Measurements from ENCODE around the gene TNFRSF4.
"Not testable (repeated sequence)": the region's sequence is repeated elsewhere in the genome, so short reads cannot be mapped to it uniquely, and the experiment has no call there.

The TNFRSF4 gene

DNA sequence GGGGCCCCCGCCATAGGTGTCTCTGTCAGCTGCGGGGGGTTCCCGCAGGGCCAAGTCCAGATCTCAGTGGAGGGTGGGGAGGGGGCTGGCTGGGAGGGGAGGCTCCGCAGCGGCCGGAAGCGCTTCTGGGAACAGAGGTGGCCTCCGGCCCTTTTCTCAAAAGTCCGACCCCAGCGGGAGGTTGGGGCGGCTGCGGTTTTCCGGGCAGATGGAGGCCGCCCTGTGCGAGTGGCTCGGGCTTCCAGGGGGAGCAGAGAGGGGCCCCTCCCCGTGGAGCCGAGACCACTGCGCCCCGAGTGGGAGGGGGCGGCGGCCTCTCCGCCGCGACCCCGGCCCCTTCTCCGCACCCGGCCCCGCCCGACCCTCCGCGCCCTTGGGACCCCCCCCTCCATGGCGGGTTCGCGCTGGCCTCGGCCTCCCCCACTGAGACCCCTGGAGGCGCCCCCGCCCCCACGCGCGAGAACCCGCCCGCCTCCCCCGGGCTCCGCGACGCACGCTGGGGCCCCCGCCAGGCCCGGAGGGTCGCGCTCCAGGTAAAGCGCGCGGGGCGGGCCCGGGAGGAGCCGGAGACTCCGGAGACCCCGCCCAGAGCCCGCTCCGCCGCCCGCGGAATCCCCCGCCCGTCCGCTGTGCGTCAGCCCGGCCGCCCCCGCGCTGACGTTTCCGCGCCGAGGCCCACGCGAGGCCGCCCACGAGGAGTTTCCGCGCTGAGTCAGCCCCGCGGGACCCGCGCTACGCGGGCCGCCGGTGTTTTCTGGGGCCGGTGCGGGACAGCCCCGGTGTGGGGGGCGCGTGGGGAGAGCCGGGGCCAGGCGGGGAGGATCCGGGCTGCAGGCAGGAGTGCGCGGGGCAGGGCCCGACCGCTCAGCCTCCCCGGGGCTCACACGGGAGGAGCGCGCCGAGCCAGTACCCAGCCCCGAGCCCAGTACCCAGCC lies 12.8 kb downstream of the TNFRSF4 start:
- peak; percentile 90 to 94 for DNase-seq

DNA sequence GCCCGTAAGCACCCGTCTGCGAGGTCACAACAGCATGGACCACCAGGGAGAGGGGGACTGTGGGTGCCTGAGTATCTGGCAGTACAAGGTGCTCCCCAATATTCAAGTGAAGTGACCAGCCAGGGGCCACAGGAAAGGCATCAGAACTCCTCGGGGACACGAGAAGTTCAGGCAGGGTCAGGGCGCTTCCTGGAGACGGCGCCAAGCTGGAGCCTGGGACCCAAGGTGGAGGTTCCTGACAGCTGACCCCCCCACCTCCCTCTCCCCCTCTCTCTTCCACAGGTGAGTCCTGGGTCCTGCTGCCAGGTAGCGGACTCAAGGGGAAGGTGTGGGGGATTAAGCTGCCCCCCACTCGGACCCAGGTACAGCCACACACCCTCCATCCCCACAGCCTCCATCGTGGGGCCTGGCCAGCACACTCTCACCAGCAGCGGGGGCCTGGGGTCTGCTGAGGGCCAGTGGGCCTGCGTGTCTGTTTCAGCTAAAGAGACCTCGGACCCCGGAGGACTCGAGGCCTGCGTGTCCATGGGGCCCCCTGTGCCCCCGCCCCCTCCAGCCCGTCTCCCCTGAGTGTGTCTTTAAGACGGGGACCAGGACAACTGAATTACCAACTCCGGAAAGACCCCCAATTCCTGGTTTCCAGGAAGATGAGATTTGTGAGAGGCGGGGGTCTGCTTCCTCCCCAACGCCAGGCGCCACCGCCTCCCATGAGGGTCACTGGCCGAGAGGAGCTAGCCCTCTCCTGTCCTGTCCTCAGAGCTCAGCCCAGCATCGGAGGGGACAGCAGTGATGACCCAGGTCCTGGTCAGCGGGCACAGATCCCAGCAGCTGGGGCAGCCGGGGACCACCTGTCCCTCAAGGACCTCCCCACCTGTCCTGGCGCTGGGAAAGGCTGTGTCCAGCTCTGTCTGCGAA lies 13.7 kb downstream of the TNFRSF4 start:
- no peak for DNase-seq

DNA sequence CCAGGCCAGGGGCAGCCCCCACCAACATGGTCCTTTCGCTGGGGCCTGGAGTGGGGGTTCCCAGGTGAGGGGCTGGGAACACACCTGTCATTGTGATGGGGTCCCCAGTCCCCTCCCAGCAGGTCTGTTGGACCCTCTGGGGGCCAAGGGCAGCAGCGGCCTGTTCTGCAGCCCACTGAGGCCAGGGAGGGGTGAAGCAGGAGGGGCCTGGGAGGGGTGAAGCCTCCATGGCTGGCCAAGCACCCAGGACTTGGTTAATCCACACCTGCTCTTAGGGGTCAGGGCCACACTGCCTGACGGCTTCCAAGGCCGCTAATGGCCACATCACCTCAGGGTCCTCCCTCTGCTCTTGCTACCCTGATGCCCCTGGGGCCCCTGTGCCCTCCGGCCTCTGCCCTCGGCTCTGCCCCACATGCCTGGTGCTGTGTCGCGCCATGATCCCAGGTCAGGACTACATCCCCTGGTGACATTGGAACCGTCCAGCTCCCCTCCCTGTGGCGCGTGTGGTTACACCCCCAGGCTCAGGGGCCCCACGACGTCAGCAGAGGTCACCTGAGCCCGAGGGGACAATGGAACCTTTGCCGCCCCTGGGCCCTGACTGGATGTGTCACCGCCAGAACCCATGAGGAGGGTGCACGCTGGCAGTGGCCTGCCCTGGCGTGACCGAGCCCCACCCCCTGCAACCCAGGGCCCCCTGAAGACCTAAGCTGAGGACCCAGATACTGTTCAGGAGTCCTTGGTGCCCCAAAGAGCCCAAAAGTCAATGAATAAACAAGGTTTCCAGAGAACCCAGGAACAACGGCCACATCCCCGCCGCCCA lies 14.6 kb downstream of the TNFRSF4 start:
- no peak for DNase-seq

DNA sequence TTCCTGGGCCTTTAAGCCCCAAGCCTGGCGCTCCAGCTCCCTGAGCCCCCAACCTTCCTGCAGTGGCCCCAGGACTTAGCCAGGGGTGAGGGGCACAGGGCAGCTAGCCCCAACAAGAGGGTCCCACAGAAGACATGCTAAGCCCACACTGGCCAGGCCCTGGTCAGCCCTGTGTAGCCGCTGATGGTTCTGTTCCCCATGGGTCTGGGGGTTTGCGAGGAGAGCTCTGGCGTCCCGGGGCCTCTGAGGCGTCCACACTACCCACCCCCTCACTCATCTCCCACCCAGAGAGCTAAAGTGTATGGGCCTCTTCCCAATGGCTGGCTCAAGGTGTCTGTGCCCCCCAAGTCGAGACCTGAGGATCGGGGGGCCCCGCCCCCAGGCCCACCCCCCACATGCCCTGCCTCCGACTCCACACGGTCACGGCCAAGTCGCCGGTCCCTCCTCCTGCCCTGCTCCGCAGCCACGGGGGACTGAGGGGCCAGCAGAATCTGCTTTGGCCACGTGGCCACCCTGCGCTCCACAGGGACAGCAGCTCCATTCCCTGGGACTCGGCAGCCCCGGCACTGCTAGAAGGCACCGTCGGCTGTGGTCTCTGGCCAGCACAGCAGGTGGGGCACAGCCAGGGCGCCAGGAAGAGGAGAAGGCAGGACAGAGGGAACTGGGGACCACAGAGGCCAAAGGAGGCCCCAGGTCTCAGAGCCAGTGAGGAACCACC lies 15.4 kb downstream of the TNFRSF4 start:
- DNase-seq = no peak

DNA sequence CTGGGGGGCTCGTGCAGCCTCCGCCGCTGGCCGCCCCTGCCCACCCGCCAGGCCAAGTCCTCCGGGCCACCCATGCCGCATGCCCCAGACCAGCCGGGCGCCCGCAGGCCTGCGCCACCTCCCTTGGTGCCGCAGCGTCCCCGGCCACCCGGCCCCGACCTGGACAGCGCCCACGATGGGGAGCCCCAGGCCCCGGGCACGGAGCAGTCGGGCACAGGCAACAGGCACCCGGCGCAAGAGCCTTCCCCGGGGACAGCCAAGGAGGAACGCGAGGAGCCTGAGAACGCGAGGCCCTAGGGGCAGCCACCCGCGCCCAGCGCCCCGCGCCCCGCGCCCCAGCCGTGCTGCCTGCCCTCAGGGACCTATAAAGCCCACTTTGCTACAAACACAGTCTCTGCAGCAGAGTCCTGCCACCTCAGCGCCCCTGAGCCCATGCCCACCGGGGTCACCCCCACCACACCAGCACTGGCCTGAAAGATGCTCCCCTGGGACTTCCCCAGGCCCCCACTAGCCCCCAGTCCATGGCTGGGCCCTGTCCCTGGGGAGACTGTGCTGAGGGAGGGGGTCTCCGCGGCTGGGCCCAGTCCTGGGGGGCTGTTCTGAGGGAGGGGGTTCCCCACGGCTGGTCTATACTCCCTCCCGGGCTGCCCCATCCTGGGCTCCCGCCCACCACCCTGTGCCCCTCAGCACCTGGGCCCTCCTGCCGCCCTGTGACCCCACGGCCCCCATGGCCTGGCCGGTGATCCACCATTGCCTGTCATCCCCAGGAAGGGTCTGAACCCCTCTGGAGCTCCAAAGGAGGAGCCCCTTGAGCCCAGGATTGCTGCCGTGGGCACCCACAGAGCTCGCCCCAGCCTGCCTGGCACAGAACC lies 16.2 kb downstream of the TNFRSF4 start:
- DNase-seq = no peak

DNA sequence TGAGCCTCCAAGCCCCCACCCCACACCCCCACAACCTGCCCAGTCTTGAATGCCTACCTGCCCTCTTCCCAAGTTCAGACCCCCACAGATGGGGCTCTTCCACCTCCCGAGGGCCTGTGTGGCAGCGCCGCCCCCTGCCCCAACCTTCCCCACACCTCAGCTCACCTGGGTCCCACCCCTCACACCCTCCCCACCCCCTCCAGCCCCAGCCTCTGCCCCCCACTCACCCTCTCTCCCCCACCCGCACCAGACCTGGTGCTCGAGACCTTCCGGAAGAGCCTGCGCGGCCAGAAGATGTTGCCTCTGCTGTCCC lies 16.8 kb downstream of the TNFRSF4 start:
- no peak for DNase-seq

GRCh38 chr1:1196431-1197187 lies 17.3 kb downstream of the TNFRSF4 start:
- no peak for DNase-seq

- not testable (repeated sequence) for DNase-seq
Observed at GRCh38 chr1:1195726-1196125, 18.2 kb downstream of the TNFRSF4 start.

- no peak for DNase-seq
Observed at GRCh38 chr1:1194723-1195122, 19.2 kb downstream of the TNFRSF4 start.

DNA sequence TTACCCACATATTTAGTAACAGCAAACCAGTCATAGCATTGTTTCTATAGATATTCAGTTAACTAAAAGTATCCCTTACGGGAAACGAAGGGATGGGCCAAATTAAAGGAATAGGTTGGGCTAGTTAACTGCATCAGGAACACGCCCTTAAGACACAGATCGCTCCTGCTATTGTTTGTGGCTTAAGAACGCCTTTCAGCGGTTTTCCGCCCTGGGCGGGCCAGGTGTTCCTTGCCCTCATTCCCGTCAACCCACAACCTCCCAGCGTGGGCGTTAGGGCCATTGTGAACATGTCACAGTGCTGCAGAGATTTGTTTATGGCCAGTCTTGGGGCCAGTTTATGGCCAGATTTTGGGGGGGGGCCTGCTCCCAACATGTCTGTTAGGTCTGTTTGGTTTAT lies 22.2 kb downstream of the TNFRSF4 start:
- DNase-seq = no peak

GRCh38 chr1:1189111-1189510 lies 24.8 kb downstream of the TNFRSF4 start:
- no peak for DNase-seq

GRCh38 chr1:1187938-1188337 lies 26.0 kb downstream of the TNFRSF4 start:
- DNase-seq = no peak

GRCh38 chr1:1185101-1185765 lies 28.7 kb downstream of the TNFRSF4 start:
- DNase-seq = no peak

- DNase-seq = no peak
Observed at GRCh38 chr1:1183833-1184775, 29.8 kb downstream of the TNFRSF4 start.

- DNase-seq = no peak
Observed at GRCh38 chr1:1183221-1183747, 30.7 kb downstream of the TNFRSF4 start.

GRCh38 chr1:1182491-1183220 lies 31.3 kb downstream of the TNFRSF4 start:
- DNase-seq = no peak

- no peak for DNase-seq
Observed at GRCh38 chr1:1181938-1182410, 32.0 kb downstream of the TNFRSF4 start.

Data from activated CD4-positive, alpha-beta T cell treated with anti-CD3 and anti-CD28 coated beads, Interleukin-2, amount 50 U/mL, for 4 hours (primary cell).